T-helper 1 cell (primary cell): Measurements from ENCODE around the gene SH3GLB1.
"Not testable (repeated sequence)": the region's sequence is repeated elsewhere in the genome, so short reads cannot be mapped to it uniquely, and the experiment has no call there.

Experiments used
- DNase-seq, 5 donors: peaks; one replicate each; pipeline ENCODE4 v3.0.0-alpha.2; 2012 to 2020
- total RNA-seq, 4 donors: gene quantifications; one replicate each; lab custom pipeline; 2026; lab: John Stamatoyannopoulos, UW

SH3GLB1 gene
- 68.0 to 85.9 (median 74.2) reads per million in 4 donors for total RNA-seq

DNA sequence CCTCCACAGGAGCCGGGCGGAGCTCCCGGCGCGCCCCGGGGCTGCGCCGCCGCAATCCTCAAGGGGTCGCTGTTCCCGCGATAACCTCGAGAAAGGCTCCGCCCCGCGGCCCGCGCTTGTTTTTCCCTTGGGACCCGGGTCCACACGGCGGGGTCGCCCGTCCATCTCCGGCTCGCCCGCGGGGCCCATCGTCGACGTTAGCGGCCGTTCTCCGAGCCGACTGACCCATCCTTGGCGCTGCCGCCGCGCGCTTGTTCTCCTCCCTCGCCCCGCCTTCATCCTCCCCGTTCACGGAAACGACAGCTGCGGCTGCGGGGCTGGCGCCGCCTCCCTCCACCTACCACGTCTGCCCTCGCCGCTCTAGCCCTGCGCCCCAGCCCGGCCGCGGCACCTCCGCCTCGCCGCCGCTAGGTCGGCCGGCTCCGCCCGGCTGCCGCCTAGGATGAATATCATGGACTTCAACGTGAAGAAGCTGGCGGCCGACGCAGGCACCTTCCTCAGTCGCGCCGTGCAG, at the start of gene SH3GLB1:
SH3GLB1 (plus strand) TSS at position 119 of the 514 bp plus-strand sequence; CDS start at position 443, 324 bp downstream.
- DNase-seq: peak; percentile 76 to 92 (median 83)

- not testable (repeated sequence) for DNase-seq
These were observed 46.0 kb upstream of the SH3GLB1 start for GRCh38 chr1:86658381-86658780.

- DNase-seq: no peak
These were observed 38.0 kb upstream of the SH3GLB1 start for GRCh38 chr1:86666368-86666767.

GRCh38 chr1:86687595-86687994, 16.8 kb upstream of the SH3GLB1 start:
- DNase-seq: no peak

- DNase-seq: no peak
These were observed 11.7 kb upstream of the SH3GLB1 start for GRCh38 chr1:86692641-86693040.

DNA sequence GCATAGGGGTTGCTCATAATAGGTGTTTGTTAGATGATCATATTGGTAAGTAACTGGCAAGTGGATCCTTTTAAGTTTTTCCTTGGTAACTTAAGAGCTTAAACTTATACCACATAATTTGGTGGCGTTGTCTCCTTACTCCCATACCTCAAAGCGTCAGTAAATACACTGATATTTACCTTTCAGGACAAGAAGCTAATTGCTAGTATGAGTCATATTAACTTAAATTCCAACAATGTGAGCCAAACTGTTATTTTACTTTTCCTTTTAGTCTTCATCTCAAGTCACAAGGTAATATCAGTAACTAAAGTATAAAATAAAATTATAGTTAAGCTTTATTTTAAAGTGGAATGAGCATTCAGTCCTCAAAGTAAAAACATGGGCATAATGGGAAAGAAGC, 9.0 kb upstream of the SH3GLB1 start:
- no peak for DNase-seq

DNA sequence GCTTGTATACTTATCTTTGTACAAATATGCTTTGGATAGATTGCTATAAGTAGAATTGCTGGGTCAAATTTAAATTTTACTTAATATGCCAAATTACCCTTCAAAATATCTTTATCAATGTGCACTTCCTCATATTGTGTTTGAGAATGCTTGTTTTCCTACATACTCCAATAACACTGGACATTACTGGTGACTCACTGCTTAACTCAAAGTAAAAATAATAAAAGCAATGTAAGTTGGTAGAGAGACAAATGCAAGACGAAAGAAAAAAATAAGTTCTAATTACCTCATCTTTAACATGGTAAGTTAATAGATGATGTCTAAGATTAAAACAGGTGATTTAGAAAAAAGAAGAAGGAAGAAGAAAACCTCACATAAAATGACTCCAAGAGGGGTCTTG, 7.9 kb upstream of the SH3GLB1 start:
- DNase-seq: no peak

GRCh38 chr1:86699186-86699585, 5.2 kb upstream of the SH3GLB1 start:
- no peak for DNase-seq

DNA sequence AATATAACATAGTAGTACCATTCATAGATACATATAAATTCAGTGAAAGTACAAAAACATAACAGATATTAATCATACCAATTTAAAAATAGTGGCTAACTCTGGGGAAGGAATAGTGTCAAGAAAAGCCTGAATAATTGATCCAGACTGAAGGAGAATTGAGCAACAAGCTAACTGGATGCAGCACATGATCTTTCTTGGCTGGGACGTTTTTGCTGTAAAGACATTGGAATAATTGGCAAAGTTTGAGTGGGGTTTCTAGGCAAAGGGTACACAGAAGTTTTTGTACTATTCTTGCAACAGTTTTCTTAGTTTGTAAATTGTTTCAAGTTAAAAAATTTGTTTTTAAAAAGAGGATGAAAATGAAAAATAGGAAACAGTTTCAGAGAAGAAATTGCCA, 2.6 kb upstream of the SH3GLB1 start:
- DNase-seq: no peak

- not testable (repeated sequence) for DNase-seq
These were observed 1.4 kb upstream of the SH3GLB1 start for GRCh38 chr1:86702954-86703494.

DNA sequence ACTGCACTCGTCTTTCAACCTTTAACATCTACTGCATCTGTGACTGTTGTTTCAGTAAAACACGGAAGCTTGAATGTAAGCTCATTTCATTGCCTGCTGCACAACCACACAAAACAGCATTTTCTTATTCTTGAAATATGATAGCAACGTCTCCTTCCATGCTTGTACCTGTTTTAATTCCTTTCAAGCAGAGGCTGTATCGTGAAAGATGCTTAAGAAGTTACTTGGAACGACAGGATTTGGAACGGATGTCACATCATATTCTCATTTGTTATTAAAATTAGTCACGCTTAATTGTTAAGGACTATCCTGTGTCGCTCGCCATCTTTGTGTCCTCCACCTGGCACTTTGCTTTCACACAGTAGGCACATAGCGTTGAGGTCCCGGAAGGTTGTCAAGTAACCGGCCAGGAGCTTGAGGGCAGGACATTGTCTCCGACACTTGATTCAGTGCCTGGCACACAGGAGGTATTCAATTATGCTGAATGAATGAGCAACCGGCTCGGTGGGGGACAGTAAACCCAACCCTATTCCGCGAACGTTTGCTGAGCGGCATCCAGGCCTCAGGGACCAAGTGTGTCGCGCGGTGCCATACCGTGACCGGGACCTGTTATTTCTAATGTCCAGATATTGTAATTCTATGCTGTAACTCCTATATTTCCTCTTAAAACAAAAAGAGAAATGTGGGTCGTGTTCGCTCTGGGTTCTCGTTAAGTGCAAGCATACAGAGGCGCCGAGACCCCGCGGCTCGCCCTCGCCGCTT, 499 bp upstream of the SH3GLB1 start:
- DNase-seq: peak in 2 of 5 donors; percentile 34 to 69

GRCh38 chr1:86704972-86705664, 742 bp downstream of the SH3GLB1 start:
- peak in 3 of 5 donors; percentile 9 to 56 (median 15) for DNase-seq

DNA sequence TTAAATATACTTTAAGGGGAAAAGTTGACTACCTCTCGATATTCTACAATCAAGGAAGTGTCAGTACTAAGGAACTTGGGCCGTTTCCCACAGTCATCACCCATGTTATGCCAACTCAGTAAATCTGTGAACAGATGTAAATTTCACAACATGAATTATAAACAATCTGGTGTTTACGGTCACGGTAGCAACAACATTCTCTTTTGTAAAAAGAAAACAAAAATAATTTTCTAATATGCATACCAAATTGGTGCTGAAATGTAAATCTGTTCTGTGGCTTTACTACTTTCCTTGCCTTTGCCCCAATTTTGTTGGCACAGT, 1.2 kb downstream of the SH3GLB1 start:
- DNase-seq: peak in 1 of 5 donors; percentile 5

DNA sequence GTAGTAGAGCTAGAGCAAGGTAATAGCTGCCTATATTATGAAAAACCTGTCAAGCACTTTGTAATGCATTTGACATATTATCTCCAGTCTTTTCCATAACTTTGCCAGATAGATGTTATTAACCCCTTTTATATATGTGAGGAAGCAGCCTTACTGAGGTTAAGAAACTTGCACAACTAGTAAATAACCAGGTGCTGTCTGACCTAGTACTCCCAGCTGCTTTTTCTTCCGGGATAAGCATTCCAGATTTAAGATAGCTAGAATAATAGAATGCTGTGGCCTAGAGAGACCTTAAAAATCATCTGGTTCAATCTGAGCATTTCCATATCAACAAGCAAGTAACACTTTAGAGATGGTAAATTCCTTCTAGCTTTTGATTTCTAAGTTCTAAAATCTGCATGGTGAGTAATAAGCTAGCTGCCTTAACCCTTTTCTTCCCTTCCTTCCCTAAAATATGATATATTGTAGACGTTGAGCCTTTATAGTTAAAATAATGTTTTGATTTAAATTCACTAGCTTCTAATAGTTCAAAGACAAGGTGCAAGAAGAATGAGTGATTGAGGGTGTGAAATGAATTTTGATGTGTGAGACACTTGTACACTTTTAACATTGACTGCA, 1.8 kb downstream of the SH3GLB1 start:
- DNase-seq: no peak

DNA sequence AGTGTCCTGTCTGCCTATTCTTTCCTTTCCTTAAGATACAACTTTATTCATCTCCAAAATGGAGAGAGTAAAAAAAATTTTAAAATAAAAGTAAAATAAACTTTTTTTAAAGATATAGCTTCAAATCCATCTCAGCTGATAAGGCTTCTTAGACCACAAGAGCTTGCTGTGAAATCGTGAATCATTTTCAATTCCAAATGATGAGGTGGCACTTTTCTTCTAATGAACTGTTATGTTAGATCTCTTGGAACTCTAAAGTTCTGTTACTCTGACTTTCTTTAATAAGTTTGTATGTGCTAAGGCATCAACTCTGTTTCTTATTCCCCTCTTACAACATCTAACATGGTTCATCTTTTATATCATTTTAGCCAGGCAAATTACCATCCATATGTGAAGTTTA, 4.5 kb downstream of the SH3GLB1 start:
- no peak for DNase-seq

GRCh38 chr1:86712088-86712860, 7.9 kb downstream of the SH3GLB1 start:
- DNase-seq: no peak

- DNase-seq: no peak
These were observed 9.1 kb downstream of the SH3GLB1 start for GRCh38 chr1:86713477-86713876.

DNA sequence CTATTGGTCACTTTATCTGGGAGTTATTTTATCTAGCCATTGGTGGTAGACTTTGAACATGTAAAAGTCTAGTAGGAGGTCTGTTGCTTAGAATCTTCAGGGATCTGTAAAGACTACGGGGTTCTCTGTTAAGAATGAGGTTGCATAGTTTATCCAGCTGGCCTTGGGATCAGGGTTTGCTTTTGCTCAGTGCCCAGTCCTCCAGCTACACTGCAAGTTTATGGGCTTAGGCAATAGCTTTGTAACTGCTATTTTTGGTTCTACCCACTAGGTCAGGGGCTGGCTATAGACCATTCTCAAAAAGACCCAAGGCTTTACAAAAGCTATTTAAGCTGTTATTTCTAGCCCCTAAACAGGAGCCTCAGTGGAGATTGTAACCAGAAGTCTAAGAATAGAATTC, 9.8 kb downstream of the SH3GLB1 start:
- no peak for DNase-seq

GRCh38 chr1:86714561-86715244, 10.3 kb downstream of the SH3GLB1 start:
- no peak for DNase-seq

GRCh38 chr1:86718786-86719185, 14.4 kb downstream of the SH3GLB1 start:
- no peak for DNase-seq

GRCh38 chr1:86731416-86731815, 27.0 kb downstream of the SH3GLB1 start:
- DNase-seq: no peak

DNA sequence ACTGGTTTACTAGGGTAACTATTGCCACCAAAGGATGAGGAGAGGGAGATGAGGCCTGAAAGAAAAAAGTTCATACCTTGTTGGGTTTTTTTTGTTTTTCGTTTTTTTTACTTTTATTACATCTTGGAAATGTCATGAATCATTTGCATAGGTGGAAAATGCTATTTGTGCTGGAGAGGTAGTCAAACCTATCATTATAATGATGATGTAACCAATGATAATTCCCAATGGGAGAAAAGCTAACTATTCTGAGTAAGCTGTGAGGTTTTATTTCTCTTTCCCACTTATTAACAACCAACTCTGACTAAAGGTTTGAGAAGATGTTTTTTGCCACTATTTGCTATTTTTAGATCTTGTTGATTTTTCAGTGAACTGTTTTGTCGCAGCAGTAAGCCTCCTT, 29.0 kb downstream of the SH3GLB1 start:
- no peak for DNase-seq
